Coronary artery (tissue), 2 donors: ENCODE measurements around the gene JUNB.

Source experiments
- DNase-seq: peaks from one replicate; pipeline ENCODE4 v3.0.0-alpha.2; 2017; ENCODE audit warnings: low spot score
- H3K27ac ChIP-seq, 2 donors: fragments of 200-600 bp; sonication (generic); one replicate each; pipeline ENCODE4 v1.5.1; 2016 to 2019
- H3K4me3 ChIP-seq: fragments of 200-600 bp; sonication (generic); 2 replicates; pipeline ENCODE4 v1.5.1; 2016; ENCODE audit warnings: mild to moderate bottlenecking, moderate library complexity
- CTCF ChIP-seq: fragments of 200-600 bp; sonication (generic); IDR thresholded peaks from one replicate; pipeline ENCODE4 v1.5.1; 2019; ENCODE audit warnings: antibody characterized with exemption

JUNB gene

GRCh38 chr19:12789098-12789903 lies 2.0 kb upstream of the JUNB start:
- H3K27ac ChIP-seq = peak overlapping the region; percentile 97 to 99
- TF ChIP-seq CTCF = no peak
- H3K4me3 ChIP-seq = peak overlapping the region; percentile 97
- DNase-seq = no peak

- DNase-seq = peak; percentile 99
- no peak for TF ChIP-seq CTCF
- peak overlapping the region; percentile 97 for H3K4me3 ChIP-seq
- H3K27ac ChIP-seq = peak overlapping the region; percentile 97 to 99
These were observed 1.2 kb upstream of the JUNB start for GRCh38 chr19:12789904-12790619.

GRCh38 chr19:12790628-12791344 lies 500 bp upstream of the JUNB start:
- H3K4me3 ChIP-seq = peak overlapping the region; percentile 97
- TF ChIP-seq CTCF = no peak
- no peak for DNase-seq
- peak overlapping the region; percentile 97 to 99 for H3K27ac ChIP-seq

- DNase-seq = peak; percentile 85
- TF ChIP-seq CTCF = no peak
- Histone ChIP-seq H3K4me3 (peak overlapping the region; percentile 97), H3K27ac (peak overlapping the region; percentile 97 to 99)
These were observed 966 bp downstream of the JUNB start for GRCh38 chr19:12792051-12792852.

- no peak for TF ChIP-seq CTCF
- H3K27ac ChIP-seq = peak overlapping the region; percentile 97 to 99
- H3K4me3 ChIP-seq = peak overlapping the region; percentile 97
- DNase-seq = peak; percentile 72
These were observed 1.6 kb downstream of the JUNB start for GRCh38 chr19:12792853-12793289.
